Activated CD4-positive, CD25-positive, alpha-beta regulatory T cell treated with anti-CD3 and anti-CD28 coated beads, Interleukin-2, amount 50 U/mL, for 72 hours (primary cell): Measurements from ENCODE around the gene TFG.

Experiments used
- DNase-seq: peaks from one replicate; pipeline ENCODE4 v3.0.0; 2021

TFG gene

DNA sequence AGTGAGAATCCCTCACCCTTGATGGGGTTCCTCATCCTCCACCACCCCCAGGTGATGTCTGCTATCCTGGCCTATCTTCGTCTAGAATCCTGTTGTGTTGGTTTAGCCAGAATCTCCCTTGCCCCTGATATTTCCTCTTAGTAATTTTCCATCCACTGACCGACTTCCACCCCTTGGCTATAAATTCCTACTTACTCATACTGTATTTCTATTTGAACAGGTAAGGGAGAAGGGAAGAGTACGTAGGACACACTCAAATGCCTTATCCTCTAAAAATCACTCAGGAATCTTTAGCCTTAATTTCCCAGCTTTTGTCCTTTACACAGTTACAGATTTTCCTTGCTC, 678 bp upstream of the TFG start:
- DNase-seq, result no peak

DNA sequence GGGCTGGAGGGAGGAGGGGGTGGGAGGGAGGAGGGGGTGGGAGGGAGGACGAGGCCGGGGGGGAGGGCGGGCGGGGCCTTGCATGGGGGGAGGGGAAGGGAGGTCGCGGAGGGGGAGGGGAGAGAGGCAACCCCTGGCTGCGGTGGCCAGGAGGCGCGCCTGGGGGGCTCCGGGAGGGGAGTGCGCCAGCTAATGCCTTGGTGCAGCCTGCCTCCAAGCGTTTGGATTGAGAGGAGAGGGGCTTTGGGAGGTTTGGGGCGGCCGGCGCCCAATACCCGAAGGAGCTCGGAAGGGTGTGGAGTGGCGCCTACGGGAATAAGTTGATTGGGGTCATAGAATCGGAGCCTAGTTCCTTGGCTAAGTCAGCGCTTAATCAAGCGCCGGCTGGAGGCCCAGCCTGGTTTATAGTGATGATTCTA, 557 bp downstream of the TFG start:
- DNase-seq, result peak; percentile 44

DNA sequence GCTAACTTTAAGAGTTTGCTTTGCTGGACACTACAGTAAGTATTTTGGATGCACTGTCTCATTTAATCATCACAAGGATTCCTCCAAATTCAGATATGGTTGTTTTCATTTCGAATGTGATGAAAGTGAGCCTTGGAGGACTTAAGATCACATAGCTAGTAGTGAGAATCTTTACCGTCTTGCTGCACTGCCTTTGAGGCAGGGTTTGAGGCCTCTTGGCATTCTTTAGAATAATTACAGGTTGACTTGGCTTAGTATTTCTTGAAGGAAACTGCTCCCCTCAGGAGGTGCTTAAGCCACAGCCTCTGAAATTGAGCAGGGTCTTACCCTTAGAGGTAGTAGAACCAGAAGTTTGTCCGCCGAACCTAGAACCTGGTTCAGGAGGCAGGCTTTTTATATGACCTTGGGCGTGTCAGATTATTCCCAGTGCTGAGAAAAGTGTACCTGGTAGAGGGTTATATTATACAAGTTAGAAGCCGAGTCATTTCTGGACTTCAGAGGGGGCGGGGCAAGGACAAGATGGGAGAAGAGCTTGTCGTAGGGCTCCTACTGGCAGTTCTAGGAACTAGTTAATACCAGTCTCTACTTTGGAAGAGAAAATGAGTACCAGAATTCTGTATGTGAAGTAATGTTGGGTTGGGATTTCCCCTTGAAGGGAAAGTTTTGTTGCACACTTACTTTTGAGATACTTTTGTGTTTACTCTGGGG, 1.1 kb downstream of the TFG start:
- DNase-seq, result peak; percentile 56

DNA sequence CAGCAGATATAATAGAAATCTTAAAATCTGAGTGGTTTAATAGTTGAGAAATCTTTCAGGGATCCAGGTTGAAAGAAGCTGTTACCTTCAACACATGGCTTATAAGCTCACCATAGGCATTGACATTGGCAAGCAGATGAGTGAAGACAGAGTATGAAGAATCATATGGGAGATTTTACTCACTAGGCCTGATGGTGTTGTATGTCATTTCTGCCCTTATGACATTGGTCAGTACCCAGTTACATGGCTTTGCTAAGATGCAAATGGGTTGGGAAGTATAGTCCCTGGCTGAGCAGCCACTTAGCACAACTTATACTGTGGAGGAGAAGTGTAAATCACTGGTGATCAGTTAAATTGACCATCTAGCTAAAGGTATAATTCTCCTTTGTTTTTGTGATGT, 5.9 kb downstream of the TFG start:
- no peak for DNase-seq

DNA sequence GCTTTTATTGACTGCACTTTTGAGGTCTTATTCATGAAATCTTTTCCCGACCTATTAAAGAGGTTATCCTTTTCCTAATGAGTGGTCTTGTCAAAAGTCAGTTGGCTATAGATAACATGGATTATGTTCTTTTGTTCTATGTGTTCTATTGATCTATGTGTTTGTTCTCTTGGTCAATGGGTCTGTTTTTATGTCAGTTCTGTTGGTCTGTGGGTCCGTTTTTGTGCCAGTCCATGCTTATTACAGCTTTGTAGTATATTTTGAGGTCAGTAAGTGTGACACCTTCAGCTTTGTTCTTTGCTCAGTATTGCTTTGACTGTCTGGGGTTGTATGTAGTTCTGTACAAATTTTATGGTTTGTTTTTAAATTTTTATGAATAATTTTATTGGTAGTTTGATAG, 7.8 kb downstream of the TFG start:
- DNase-seq, result no peak

DNA sequence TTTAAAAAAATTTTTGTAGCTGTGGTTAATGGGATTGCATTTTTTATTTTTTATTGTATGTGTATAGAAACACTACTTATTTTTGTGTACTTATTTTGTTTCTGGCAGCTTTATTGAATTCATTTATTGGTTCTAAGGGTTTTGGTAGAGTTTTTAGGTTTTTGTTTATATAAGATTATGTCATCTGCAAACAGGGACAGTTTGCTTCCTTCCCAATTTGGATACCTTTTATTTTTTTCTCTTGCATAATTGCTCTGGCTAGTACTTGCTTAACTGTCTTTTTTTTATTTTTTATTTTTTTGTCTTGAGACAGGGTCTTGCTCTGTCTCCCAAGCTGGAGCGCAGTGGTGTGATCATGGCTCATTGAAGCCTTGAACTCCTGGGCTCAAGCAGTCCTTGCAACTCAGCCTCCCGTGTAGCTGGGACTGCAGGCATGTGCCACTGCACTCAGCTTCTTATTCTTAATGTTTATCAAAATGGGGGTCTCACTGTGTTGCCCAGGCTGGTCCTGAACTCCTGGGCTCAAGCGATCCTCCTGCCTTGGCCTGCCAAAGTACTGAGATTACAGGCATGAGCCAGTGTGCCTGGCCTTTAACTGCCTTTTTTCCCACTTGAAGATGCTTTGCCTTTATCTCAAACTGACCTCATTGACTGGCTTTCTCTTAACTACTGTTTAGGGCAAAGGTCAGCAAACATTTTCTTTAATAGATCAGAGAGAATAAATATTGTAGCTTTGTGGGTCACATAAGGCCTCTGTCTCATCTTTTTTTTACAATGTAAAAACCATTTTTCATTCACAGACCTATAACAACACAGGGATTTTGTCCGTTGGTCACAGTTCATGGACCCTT, 8.6 kb downstream of the TFG start:
- DNase-seq, result no peak

DNA sequence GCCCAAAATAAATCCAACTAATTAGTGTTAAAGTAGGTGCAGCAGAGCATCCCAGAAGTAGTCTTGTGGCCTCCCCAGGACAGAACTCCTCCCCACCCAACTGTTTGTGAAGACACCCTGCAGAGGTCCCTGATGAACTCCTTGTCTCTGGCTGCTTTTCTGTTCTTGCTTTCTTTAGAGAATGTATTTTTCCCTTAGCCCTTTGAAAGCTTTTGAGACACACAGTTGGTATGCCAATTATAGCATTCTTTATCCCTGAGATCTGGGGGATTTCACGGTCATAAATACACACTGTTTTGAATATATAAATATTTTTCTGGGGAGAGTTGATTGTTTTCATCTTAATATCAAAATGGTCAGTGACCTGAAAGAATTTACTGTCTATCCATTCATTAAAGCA, 9.8 kb downstream of the TFG start:
- no peak for DNase-seq

DNA sequence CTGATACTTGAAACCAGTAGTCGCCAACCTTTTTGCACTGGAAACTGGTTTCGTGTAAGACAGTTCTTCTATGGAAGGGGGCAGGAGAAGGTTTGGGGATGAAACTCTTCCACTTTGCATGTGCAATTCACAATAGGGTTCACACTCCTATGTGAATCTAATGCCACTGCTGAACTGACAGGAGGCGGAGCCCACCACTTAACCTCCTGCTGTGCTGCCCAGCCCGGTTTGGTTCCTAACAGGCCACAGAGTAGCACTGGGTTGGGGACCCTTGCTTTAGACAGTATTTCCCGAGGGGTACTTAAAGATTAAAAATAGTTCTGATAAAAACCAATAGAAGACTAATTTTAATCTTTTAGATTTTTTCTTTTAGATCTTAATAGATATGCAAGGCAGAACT, 11.1 kb downstream of the TFG start:
- no peak for DNase-seq

DNA sequence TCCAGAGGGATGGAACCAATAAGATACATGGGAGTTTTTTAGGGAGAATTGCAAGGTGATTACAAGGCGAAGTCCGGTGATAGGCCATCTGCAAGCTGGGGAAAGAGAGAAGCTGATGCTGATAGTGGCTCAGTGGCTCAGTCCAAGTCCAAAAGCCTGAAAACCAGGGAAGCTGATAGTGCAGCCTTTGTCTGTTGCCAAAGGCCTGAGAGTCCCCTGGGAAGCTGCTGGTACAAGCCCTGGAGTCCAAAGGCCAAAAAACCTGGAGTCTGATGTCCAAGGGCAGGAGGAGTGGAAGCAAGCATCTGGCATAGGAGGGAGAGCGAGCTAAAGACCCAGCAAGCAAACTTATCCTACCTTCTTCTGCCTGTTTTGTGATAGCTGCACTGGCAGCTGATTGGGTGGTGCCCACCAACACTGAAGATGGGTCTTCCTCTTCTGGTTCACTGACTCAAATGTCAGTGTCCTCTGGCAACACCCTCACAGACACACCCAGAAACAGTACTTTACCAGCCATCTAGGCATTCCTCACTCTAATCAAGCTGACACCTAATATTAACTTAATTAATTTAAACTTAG, 16.7 kb downstream of the TFG start:
- no peak for DNase-seq

DNA sequence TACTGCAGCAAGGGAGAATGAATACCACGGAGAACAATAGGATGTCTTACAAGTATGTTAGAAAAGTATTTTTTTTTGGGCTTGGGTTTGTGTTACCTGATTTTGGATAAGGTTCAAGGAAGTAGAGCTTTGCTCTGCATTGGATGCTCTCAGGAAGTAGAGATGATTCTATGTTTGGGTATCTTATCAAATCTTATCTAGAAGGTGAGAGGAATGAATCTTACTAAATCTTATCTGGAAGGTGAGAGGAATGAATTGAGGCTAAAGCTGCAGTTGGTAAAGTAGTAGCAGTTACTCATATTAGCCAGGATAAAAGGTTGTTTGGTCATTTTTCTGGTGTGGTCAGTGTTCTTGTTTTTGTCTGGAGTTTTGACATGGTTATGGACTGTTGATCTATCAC, 17.4 kb downstream of the TFG start:
- DNase-seq, result no peak

DNA sequence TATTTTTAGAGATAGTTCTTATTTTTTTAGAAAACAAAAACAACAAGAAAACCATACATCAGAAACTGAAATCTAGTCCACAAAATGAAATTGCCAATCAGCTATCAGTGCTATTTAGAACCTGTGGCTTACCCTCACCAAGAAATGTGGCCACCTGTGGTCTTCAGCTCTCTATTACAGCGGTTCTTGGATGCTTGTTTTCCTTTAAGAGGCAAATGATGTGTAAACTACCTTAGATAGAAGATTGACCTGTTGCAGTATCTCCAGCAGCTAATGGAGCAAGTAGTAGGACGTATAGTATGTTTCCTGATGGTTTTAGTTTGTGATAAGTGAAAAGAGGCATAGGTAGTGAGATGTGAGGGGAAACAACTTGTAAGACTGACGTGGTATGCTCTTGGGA, 21.2 kb downstream of the TFG start:
- DNase-seq, result no peak

DNA sequence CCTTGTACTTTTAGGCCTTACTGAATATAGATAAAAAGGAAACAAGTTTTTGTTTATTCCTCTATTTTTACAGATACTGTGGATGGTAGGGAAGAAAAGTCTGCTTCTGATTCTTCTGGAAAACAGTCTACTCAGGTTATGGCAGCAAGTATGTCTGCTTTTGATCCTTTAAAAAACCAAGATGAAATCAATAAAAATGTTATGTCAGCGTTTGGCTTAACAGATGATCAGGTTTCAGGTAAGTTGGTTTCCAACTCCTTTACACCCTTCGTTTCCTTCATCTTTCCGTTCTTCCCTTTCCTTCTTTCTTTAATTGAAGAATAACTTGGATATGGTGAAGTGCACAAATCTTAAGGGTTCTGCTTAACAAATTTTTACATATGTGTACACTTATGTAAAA, 23.1 kb downstream of the TFG start:
- no peak for DNase-seq

DNA sequence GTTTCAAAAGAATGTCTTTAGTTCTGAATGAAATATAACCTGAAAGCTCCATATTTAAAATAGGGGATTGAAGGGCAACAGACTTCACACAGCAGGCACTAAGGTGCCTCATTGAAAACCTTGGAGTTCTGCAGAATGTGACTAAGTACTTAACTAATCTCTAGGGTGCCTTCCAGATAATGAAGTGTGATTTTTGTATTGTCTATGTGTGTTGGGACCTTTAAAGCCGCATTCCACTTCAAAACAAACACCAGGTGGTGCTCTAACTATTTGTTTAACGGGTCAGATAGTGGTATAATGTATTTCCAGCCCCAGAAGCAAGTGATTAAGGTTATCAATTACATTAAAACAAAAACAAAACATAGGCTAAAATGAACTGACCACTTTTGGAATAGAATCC, 28.0 kb downstream of the TFG start:
- DNase-seq, result no peak

DNA sequence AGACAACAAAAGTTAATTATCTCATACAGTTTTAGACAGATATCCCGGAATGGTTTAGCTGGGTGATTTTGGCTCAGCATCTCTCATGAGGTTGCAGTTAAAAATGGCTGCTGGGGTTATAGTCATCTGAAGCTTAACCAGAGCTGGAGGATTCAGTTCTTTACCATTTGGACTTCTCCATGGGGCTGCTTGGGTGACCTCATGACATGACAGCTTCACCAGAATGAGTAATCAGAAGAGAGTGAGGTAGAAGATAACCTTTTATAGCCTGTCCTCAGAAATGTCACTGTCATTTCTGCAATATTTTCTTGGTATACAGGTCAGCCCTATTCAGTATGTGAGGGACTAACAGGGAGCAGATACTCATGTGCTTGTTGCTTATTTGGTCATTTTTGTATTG, 30.9 kb downstream of the TFG start:
- DNase-seq, result no peak

DNA sequence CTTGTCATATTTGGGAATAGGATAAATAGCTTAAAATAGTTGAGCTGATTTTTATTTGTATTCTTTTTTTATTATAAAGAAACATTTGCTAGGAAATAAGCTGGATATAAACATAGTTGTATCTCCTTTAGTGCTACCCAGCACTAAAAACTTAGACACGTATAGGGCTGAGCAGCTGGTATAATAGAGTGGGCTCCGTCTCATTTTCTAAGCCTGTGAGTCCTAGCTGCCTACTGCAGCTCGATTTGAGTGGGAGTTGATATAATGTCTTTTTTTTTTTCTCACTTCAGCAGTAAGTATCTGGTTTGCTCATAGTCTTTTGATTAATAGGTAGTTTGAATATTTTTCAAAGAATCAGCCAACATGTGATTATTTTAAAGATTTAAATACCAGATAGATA, 34.2 kb downstream of the TFG start:
- DNase-seq, result no peak

DNA sequence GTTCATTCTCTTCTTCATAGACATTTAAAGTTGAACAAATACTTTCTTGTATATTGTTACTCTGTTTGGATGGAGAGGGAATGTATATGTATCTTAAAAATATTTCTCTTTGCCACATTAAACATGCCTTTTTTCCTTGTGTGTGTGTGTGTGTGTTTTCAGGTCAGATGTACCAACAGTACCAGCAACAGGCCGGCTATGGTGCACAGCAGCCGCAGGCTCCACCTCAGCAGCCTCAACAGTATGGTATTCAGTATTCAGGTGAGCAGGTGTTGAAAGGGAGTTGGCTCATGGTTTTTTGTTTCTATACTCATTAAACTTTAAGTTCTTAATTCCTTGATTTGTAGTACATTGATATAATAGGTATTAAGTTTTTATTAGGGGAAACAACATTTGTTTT, 35.4 kb downstream of the TFG start:
- no peak for DNase-seq

DNA sequence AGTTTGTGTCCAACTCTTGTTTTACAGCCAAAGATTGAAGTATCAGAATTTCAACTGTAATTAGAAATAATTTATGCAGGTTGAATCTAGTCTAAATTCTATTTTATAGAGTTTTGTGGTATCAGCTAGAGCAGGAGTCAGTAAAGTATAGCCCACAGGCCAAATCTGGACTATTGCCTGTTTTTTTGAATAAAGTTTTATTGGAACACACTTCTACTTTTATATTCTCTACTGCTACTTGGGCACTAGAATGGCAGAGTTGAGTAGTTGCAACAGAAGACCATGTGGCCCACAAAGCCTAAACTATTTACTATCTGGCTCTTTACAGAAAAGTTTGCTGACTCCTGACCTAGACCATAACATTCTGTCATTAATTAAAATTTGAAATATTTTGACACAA, 36.3 kb downstream of the TFG start:
- DNase-seq, result no peak

DNA sequence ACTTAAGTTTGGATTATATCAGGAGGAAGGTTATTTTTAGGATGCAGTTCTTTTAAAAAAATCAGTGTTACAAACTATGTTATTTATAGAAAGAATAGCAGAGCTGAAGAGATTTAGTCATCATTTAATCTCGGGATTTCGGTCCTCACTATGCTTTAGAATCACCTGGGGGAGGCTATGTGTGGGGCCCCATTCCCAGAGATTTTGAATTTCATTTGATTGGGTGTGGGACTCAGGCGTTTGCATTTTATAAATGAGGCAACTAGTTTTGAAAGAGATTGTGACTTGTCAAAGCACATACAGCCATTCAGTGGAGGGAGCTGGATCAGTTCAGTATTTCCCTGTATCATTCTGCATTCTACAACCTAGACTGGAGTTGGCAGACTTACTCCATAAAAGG, 36.8 kb downstream of the TFG start:
- no peak for DNase-seq

DNA sequence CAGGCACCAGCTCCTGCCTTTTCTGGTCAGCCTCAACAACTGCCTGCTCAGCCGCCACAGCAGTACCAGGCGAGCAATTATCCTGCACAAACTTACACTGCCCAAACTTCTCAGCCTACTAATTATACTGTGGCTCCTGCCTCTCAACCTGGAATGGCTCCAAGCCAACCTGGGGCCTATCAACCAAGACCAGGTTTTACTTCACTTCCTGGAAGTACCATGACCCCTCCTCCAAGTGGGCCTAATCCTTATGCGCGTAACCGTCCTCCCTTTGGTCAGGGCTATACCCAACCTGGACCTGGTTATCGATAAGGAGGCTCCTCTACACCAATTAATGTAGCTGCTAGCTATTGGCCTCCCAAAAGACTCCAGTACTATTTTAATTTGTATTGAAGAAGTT, 38.9 kb downstream of the TFG start:
- no peak for DNase-seq

DNA sequence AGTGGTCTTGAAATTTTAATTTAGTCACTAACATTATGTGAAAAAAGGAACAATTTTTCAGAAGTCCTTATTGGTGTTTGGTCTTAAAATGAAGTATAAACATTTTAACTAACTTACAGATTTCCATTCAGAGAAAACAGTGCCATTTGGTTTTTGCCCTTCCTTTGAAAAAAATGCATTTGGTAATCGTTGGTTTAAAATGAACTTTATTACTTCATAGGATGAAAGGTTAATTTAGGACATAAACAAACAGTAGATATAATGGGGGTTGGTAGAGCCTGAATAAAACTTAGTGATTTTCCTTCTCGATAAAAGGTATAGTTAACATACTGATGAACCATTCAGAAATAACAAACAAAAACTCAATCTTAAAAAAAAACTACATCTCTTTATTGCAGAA, 39.7 kb downstream of the TFG start:
- no peak for DNase-seq

DNA sequence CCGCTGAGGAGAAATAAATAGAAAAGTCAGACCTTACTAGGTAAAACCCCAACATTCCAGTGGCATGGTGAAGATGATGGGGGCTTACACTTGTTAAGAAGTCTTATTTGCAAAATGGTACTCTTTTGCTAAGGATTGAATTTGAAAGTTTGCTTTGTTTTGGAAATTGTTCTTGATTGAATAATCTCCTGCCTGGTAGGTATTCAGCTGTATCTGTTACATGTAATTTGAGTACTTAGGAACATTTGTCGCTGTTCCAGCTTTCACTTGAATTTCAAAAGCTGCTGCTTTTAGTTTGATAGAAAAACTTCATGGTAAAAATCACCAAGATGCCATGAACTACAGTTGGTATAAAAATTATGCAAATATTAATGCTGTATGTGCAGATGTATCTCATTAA, 44.6 kb downstream of the TFG start:
- no peak for DNase-seq

DNA sequence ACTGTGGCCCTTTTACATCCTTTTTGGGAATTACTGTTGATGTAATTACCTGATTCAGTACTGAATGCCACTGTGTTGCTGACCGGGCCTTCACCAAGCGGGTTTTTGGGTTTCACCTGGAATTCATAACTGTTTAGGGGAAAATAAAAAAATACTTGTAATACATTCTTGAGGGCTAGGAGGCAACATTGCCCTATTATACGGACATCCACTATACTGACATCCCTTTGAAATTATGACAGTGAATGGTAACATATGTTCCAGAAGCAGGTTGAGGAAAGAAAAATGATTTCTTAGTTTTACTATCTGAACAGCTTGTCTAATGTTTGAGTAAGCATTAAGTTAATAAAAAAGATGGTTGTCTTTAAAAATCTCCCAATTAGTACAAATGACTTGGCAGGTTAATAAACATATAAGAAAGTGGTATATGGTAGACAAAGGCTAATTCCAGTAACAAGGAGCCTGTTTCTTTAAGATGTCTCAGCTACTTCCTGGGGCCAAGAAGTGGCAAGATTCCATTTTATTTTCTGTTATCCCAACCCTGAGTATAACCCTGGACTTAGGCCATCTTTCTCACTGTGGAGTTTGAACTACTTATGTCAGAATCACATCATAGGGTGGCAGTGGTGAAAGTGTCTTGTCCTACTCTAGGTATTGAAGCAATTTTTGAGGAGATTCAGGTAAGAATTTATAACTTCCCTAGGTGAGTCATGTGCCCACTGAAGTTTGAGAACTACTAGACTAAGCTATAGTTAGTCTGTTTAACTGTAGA, 45.5 kb downstream of the TFG start:
- DNase-seq, result no peak

DNA sequence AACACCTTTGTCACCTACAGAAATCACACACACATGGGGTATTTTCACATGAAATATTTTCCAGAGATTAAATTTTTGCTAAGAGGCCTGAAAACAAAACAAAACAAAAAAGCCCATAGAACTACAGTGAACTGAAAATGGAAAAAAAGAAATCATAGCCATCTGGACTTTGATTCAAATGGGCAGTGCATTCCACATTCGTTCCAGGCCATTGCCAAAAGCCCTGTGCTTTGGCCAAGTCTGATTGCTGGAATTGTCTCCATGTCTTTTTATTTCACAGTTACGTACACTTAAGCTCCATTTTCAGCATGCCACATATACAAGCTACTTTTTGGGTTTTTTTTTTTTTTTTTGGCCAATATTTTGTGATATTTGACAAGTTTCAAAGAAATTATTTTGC, 47.1 kb downstream of the TFG start:
- no peak for DNase-seq

DNA sequence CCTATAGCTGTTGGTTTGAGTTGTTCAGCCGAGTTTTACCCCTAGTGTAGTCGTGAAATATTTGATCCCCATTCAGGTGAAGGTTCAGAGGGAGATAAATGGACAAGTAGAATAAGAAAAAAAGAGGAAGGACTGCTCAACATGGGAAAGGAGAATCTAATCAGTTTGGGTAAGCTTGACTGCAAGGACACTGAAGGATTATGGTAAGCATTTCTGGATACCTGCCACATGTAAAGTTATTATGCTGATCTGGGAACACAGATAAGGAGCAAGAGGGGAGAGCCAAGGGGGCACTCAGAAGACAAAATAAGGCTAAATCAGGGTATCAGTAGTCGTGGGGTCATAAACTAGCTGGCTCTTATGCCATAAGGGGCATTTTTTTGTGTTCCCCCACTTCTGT, 49.9 kb downstream of the TFG start:
- no peak for DNase-seq
